Coronary artery (tissue), 2 donors: Measurements from ENCODE around the gene MRPS23.

ENCODE experiments used
- DNase-seq: peaks from one replicate; pipeline ENCODE4 v3.0.0-alpha.2; 2017; ENCODE audit warnings: low spot score
- H3K27ac ChIP-seq, 2 donors: fragments of 200-600 bp; sonication (generic); one replicate each; pipeline ENCODE4 v1.5.1; 2016 to 2019
- H3K4me3 ChIP-seq: fragments of 200-600 bp; sonication (generic); 2 replicates; pipeline ENCODE4 v1.5.1; 2016; ENCODE audit warnings: mild to moderate bottlenecking, moderate library complexity
- CTCF ChIP-seq: fragments of 200-600 bp; sonication (generic); IDR thresholded peaks from one replicate; pipeline ENCODE4 v1.5.1; 2019; ENCODE audit warnings: antibody characterized with exemption

The MRPS23 gene

GRCh38 chr17:57886020-57886419 is 36.2 kb upstream of the MRPS23 start:
- peak overlapping the region in 1 of 2 donors; percentile 9 for H3K27ac ChIP-seq
- TF ChIP-seq CTCF: no peak
- no peak for DNase-seq

GRCh38 chr17:57885148-57885915 is 35.5 kb upstream of the MRPS23 start:
- no peak for DNase-seq
- TF ChIP-seq CTCF: no peak
- Histone ChIP-seq H3K27ac (no peak overlapping the region), H3K4me3 (no peak overlapping the region)

More at GRCh38 chr17:57886020-57886419, 36.2 kb upstream of the MRPS23 start:
- H3K4me3 ChIP-seq: no peak overlapping the region

DNA sequence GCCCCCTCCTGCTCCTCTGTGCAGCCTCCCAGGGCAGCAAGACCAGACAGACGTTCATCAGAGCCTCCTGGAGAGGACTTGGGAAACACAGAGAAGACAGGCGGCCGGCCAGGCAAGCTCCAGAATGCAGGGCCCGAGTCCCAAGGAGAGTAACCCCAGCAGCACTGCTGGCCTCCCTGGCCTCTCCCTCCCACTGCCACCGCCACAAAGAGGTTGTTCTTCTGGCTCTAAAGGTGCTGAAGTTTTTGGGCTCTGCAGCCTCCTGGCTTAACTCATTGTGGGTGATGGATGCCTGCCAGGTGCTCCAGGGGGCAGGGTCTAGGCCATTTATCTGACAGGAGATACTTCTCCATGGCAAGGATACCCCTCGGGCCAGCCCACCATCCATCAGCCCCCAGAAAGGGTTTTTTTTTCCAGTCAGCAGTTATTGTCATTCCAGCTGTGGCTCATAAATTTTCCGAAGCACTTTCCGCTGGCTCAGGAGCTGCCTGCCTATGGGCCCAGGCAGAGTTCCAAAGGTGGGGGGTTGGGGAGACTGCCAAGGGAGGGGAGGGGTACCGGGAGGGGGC is 32.0 kb upstream of the MRPS23 start:
- no peak for TF ChIP-seq CTCF
- peak overlapping the region; percentile 65 to 96 for H3K27ac ChIP-seq
- H3K4me3 ChIP-seq: no peak overlapping the region
- DNase-seq: no peak

- no peak for DNase-seq
- Histone ChIP-seq H3K4me3 (no peak overlapping the region), H3K27ac (peak overlapping the region; percentile 65 to 96)
- no peak for TF ChIP-seq CTCF
Observed at GRCh38 chr17:57881143-57881542, 31.3 kb upstream of the MRPS23 start.

DNA sequence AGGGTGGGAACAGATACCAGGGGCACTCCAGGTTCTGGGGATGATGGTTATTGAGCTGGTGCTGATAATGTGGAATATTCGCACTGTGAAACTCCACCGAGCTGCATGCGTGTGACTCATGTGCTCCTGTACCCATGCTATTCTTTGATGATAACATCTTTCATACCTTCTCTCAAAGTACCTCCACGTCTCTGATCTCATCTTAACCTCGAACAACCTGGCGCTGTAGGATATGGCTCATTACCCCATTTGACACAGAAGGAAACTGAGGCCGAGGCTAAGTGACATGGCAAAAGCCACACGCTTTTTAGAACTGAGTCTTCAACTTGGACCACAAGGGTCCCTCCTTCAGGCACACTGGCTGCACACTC is 30.2 kb upstream of the MRPS23 start:
- no peak for TF ChIP-seq CTCF
- no peak for DNase-seq
- H3K27ac ChIP-seq: peak overlapping the region; percentile 32 to 96
- H3K4me3 ChIP-seq: no peak overlapping the region

- no peak for TF ChIP-seq CTCF
- Histone ChIP-seq H3K4me3 (no peak overlapping the region), H3K27ac (peak overlapping the region in 1 of 2 donors; percentile 96)
- no peak for DNase-seq
Observed at GRCh38 chr17:57879437-57880085, 29.7 kb upstream of the MRPS23 start.
